HL-60 (cell line): ENCODE results near the gene ZNF248.

ENCODE experiments used
- DNase-seq, 2 experiments: peaks; one replicate each; pipeline ENCODE4 v3.0.0-alpha.2; 2010 to 2020; ENCODE audit warnings: low read depth in 1 of 2, low spot score in 1 of 2
- H3K27ac ChIP-seq: fragments of 250-450 bp; sonication (Bioruptor Pico); replicated peaks from 2 replicates; pipeline ENCODE4 v1.5.1; 2020; ENCODE audit warnings: mild to moderate bottlenecking, moderate library complexity
- H3K27me3 ChIP-seq: fragments of 250-450 bp; sonication (Bioruptor Pico); 2 replicates; pipeline ENCODE4 v1.5.1; 2021; ENCODE audit warnings: mild to moderate bottlenecking, moderate library complexity; ENCODE audit not compliant: insufficient read depth, poor library complexity, severe bottlenecking
- H3K4me3 ChIP-seq: replicated peaks from 2 replicates; pipeline ENCODE4 v1.5.1; 2011; ENCODE audit warnings: mild to moderate bottlenecking, control low read depth, low read length; ENCODE audit not compliant: insufficient read depth
- CTCF ChIP-seq: IDR thresholded peaks from one replicate; pipeline ENCODE4 v1.5.1; 2011; ENCODE audit warnings: low read length, control low read depth, inconsistent platforms; ENCODE audit not compliant: insufficient read depth
- GABPA ChIP-seq: IDR thresholded peaks from 2 replicates; pipeline ENCODE4 v1.6.1; 2012; ENCODE audit warnings: low read depth
- POLR2AphosphoS5 ChIP-seq: IDR thresholded peaks from 2 replicates; pipeline ENCODE4 v1.6.1; 2012; ENCODE audit warnings: low read depth
- SPI1 ChIP-seq: IDR thresholded peaks from 2 replicates; pipeline ENCODE4 v1.6.1; 2012; ENCODE audit warnings: low read depth, mild to moderate bottlenecking, borderline replicate concordance
- TF ChIP-seq, protein P1 (sequence below): IDR thresholded peaks from 2 replicates; pipeline ENCODE4 v1.6.1; 2012; ENCODE audit warnings: low read depth; ENCODE audit not compliant: insufficient replicate concordance

Gene ZNF248

DNA sequence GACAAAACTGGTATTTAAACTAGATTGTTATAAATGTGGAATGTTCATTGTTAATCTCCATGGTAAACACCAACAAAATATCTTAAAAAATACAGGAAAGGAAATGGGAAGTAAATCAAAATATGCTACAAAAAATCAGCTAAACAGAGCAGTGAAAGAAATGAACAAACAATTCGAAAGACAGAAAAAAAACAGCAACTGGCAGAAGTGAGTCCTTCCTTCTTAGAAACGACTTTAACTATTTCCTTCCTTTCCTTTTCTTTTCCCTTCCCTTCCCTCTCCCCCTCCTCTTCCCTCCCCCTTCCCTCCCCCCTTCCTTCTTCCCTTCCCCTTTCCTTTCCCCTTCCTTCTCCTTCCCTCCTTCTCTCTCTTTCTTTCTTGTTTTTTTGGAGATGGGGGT, 12.8 kb downstream of the ZNF248 start:
- Histone ChIP-seq H3K4me3 (no peak overlapping the region), H3K27ac (no peak overlapping the region), H3K27me3 (no peaks in the 10 kb centered on the region)
- no peak for DNase-seq
- TF ChIP-seq POLR2AphosphoS5 (no peak), CTCF (no peak), GABPA (no peak), SPI1 (no peak)
- TF ChIP-seq, protein P1, sequence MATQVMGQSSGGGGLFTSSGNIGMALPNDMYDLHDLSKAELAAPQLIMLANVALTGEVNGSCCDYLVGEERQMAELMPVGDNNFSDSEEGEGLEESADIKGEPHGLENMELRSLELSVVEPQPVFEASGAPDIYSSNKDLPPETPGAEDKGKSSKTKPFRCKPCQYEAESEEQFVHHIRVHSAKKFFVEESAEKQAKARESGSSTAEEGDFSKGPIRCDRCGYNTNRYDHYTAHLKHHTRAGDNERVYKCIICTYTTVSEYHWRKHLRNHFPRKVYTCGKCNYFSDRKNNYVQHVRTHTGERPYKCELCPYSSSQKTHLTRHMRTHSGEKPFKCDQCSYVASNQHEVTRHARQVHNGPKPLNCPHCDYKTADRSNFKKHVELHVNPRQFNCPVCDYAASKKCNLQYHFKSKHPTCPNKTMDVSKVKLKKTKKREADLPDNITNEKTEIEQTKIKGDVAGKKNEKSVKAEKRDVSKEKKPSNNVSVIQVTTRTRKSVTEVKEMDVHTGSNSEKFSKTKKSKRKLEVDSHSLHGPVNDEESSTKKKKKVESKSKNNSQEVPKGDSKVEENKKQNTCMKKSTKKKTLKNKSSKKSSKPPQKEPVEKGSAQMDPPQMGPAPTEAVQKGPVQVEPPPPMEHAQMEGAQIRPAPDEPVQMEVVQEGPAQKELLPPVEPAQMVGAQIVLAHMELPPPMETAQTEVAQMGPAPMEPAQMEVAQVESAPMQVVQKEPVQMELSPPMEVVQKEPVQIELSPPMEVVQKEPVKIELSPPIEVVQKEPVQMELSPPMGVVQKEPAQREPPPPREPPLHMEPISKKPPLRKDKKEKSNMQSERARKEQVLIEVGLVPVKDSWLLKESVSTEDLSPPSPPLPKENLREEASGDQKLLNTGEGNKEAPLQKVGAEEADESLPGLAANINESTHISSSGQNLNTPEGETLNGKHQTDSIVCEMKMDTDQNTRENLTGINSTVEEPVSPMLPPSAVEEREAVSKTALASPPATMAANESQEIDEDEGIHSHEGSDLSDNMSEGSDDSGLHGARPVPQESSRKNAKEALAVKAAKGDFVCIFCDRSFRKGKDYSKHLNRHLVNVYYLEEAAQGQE, result no peak

GRCh38 chr10:37839243-37839642, 18.2 kb downstream of the ZNF248 start:
- Histone ChIP-seq H3K27ac (no peak overlapping the region), H3K4me3 (no peak overlapping the region)
- TF ChIP-seq CTCF (no peak), GABPA (no peak), POLR2AphosphoS5 (no peak), SPI1 (no peak)
- TF ChIP-seq, protein P1, result no peak

DNA sequence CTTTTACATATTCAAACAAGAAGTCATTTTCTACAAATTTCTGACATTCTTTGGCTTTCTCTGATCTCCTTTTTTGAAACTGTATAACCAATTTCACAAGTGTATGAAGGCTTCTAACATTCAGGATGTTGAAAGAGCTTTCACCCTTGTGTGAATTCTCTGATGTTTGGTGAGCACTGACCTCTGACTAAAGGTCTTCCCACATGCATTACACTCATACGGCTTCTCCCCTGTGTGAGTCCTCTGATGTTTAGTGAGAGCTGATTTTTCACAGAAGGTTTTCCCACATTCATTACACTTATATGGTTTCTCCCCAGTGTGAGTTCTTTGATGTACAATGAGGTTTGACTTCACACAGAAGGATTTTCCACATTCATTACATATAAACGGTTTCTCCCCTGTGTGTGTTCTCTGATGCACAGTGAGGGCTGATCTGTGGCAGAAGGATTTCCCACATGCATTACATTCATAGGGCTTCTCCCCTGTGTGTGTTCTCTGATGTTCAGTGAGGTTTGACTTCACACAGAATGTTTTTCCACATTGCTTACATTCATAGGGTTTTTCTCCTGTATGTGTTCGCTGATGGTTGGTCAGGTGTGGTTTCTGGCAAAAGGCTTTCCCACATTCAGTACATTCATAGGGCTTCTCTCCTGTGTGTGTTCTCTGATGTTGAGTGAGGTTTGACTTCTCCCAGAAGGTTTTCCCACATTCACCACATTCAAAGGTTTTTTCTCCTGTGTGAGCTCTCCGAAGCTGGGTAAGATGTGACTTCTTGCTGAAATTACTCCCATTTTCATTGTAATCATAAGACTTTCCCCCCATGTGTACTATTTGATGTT, 25.7 kb downstream of the ZNF248 start:
- H3K27me3 ChIP-seq, result no peaks in the 10 kb centered on the region
- DNase-seq, result no peak
- H3K4me3 ChIP-seq, result no peak overlapping the region
- TF ChIP-seq CTCF (no peak), GABPA (no peak), POLR2AphosphoS5 (no peak; the same call in 1 of the 2 replicates), SPI1 (no peak)
- TF ChIP-seq, protein P1, result no peak
- H3K27ac ChIP-seq, result no peak overlapping the region

More at GRCh38 chr10:37839243-37839642, 18.2 kb downstream of the ZNF248 start:
- H3K27me3 ChIP-seq, result no peaks in the 10 kb centered on the region
- no peak for DNase-seq
